Thoracic aorta (tissue), 2 donors: ENCODE measurements around the gene C20orf141. TPM values are rescaled to one million over a fixed set of nuclear protein-coding genes. Genes with fewer than 3 reads are reported as not detected.

ENCODE experiments used
- ATAC-seq: fragments of 150-250 bp; one replicate; pipeline ENCODE4 v1.8.0; 2017; ENCODE audit warnings: low read depth; ENCODE audit not compliant: insufficient number of reproducible peaks, low FRiP score
- DNase-seq: peaks from one replicate; pipeline ENCODE4 v3.0.0-alpha.2; 2020; ENCODE audit warnings: low spot score
- H3K27ac ChIP-seq, 2 donors: fragments of 200-600 bp; sonication (generic); 1 replicate in 1 of 2; 2 replicates in 1 of 2; pipeline ENCODE4 v1.5.1; 2016; ENCODE audit warnings: mild to moderate bottlenecking in 2 of 2, moderate library complexity in 2 of 2
- H3K27me3 ChIP-seq: fragments of 200-600 bp; sonication (generic); replicated peaks from 2 replicates; pipeline ENCODE4 v1.6.0; 2016; ENCODE audit warnings: mild to moderate bottlenecking; ENCODE audit not compliant: insufficient read depth
- H3K36me3 ChIP-seq: fragments of 200-600 bp; sonication (generic); one replicate; pipeline ENCODE4 v1.5.1; 2016
- H3K4me1 ChIP-seq, 2 donors: fragments of 200-600 bp; sonication (generic); 1 replicate in 1 of 2; 2 replicates in 1 of 2; pipeline versions ENCODE4 v1.5.1 to v1.6.0; 2016; ENCODE audit warnings: low read depth in 2 of 2, mild to moderate bottlenecking in 1 of 2; ENCODE audit not compliant: control insufficient read depth in 1 of 2
- H3K4me3 ChIP-seq: fragments of 200-600 bp; sonication (generic); 2 replicates; pipeline ENCODE4 v1.5.1; 2016; ENCODE audit warnings: mild to moderate bottlenecking
- H3K9me3 ChIP-seq: fragments of 200-600 bp; sonication (generic); 2 replicates; pipeline ENCODE4 v1.5.1; 2016
- total RNA-seq, 2 donors: library from RNA; depleted of rRNA; stranded (reverse); fragments of >200 nt; gene quantifications; one replicate each; pipeline versions ENCODE4 v1.1.0 to v1.2.3, GENCODE V29; 2016
- TF ChIP-seq, protein P1 (sequence below): fragments of 200-600 bp; sonication (generic); IDR thresholded peaks from one replicate; pipeline ENCODE4 v1.5.1; 2019; ENCODE audit warnings: antibody characterized with exemption

The C20orf141 gene
- total RNA-seq, 2 donors from 2014 or later, result not detected

- H3K27ac ChIP-seq, result no peak overlapping the region
- H3K4me3 ChIP-seq, result peak overlapping the region; percentile 45
- TF ChIP-seq, protein P1, sequence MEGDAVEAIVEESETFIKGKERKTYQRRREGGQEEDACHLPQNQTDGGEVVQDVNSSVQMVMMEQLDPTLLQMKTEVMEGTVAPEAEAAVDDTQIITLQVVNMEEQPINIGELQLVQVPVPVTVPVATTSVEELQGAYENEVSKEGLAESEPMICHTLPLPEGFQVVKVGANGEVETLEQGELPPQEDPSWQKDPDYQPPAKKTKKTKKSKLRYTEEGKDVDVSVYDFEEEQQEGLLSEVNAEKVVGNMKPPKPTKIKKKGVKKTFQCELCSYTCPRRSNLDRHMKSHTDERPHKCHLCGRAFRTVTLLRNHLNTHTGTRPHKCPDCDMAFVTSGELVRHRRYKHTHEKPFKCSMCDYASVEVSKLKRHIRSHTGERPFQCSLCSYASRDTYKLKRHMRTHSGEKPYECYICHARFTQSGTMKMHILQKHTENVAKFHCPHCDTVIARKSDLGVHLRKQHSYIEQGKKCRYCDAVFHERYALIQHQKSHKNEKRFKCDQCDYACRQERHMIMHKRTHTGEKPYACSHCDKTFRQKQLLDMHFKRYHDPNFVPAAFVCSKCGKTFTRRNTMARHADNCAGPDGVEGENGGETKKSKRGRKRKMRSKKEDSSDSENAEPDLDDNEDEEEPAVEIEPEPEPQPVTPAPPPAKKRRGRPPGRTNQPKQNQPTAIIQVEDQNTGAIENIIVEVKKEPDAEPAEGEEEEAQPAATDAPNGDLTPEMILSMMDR, result no peak
Measured at GRCh38 chr20:2799688-2800520, 14.9 kb upstream of the C20orf141 start.

GRCh38 chr20:2800521-2801285, 14.1 kb upstream of the C20orf141 start, which contains the start of gene CPXM1:
TSS of gene CPXM1 (minus strand) at chr20:2800627. CDS start at chr20:2800572, 55 bp downstream.
- Histone ChIP-seq H3K27ac (no peak within 1 kb of the TSS), H3K27me3 (peaks cover 5% of the 10 kb centered on the region), H3K4me3 (peak within 1 kb of the TSS; percentile 45), H3K36me3 (no peaks in the 10 kb centered on the region), H3K4me1 (peaks cover 0 to 16% of the 10 kb centered on the region in 2 donors), H3K9me3 (no peaks in the 10 kb centered on the region)
- DNase-seq (no peak), ATAC-seq (no peak)
- TF ChIP-seq, protein P1, result no peak

More at GRCh38 chr20:2799688-2800520, 14.9 kb upstream of the C20orf141 start:
- DNase-seq, result no peak
- H3K27me3 ChIP-seq, result peaks cover 5% of the 10 kb centered on the region
- ATAC-seq, result no peak
- no peaks in the 10 kb centered on the region for H3K9me3 ChIP-seq
- H3K36me3 ChIP-seq, result no peaks in the 10 kb centered on the region
- peaks cover 0 to 11% of the 10 kb centered on the region in 2 donors for H3K4me1 ChIP-seq

DNA sequence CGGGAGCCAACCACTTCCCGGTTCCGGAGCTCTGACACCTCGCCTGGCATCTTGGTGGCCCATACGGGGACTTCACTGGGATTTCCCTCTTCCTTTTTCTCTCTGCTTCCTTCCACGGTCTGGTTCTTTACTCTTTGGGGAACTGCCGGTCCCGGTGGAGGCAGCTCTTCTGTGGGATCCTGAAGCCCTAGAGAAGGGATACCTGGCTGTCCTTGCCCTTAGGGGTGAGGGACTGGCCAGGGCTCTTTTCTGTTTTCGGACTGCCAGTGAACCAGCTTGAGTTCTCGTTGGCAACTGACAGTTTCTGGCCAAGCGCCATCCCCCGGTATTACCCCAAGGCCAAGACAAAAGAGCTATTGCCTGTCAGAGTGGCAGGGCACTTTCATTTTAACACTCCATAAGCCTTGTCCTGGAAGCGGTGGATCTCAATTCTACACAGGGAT, 13.5 kb upstream of the C20orf141 start:
- peaks cover 10% of the 10 kb centered on the region for H3K27me3 ChIP-seq
- TF ChIP-seq, protein P1, result no peak
- DNase-seq (no peak), ATAC-seq (no peak)
- no peaks in the 10 kb centered on the region for H3K9me3 ChIP-seq
- H3K4me1 ChIP-seq, result peaks cover 0 to 16% of the 10 kb centered on the region in 2 donors
- peak overlapping the region; percentile 45 for H3K4me3 ChIP-seq
- no peaks in the 10 kb centered on the region for H3K36me3 ChIP-seq
- H3K27ac ChIP-seq, result no peak overlapping the region

GRCh38 chr20:2804041-2804828, 10.6 kb upstream of the C20orf141 start:
- Histone ChIP-seq H3K27ac (no peak overlapping the region), H3K27me3 (peaks cover 11% of the 10 kb centered on the region), H3K36me3 (no peaks in the 10 kb centered on the region), H3K9me3 (no peaks in the 10 kb centered on the region), H3K4me1 (peaks cover 0 to 16% of the 10 kb centered on the region in 2 donors), H3K4me3 (no peak overlapping the region)
- DNase-seq (no peak), ATAC-seq (no peak)
- TF ChIP-seq, protein P1, result no peak
